Thyroid gland (tissue), 4 donors: ENCODE measurements around the gene NUB1. TPM values are rescaled to one million over a fixed set of nuclear protein-coding genes. Genes with fewer than 3 reads are reported as not detected.
A peak's percentile ranks its signal among the peaks of the same experiment; 100 is the strongest.

Experiments used
- DNase-seq, 2 donors: peaks; one replicate each; pipeline ENCODE4 v3.0.0-alpha.2; 2019
- H3K27ac ChIP-seq, 3 donors: fragments of 200-600 bp; sonication (generic); 1 replicate in 2 of 3; 2 replicates in 1 of 3; pipeline ENCODE4 v1.5.1; 2016 to 2019; ENCODE audit warnings: mild to moderate bottlenecking in 1 of 3, moderate library complexity in 1 of 3
- H3K27me3 ChIP-seq: fragments of 200-600 bp; sonication (generic); one replicate; pipeline ENCODE4 v1.5.1; 2019
- H3K36me3 ChIP-seq, 2 donors: fragments of 200-600 bp; sonication (generic); one replicate each; pipeline ENCODE4 v1.5.1; 2016 to 2019
- H3K4me1 ChIP-seq, 2 donors: fragments of 200-600 bp; sonication (generic); one replicate each; pipeline ENCODE4 v1.5.1; 2017 to 2019
- H3K4me3 ChIP-seq, 3 donors: fragments of 200-600 bp; sonication (generic); replicated peaks in 1 of 3; 1 replicate in 2 of 3; 2 replicates in 1 of 3; pipeline ENCODE4 v1.5.1; 2016; ENCODE audit warnings: mild to moderate bottlenecking in 1 of 3
- H3K9me3 ChIP-seq: fragments of 200-600 bp; sonication (generic); one replicate; pipeline ENCODE4 v1.5.1; 2017
- POLR2A ChIP-seq, 2 donors: fragments of 450-650 bp; IDR thresholded peaks; one replicate each; pipeline ENCODE4 v1.6.1; 2017; ENCODE audit warnings: antibody characterized with exemption in 2 of 2, mild to moderate bottlenecking in 2 of 2, moderate library complexity in 1 of 2
- WGBS, 2 donors: methylation state at CpG; one replicate each; pipeline ENCODE4 v1.1.5; 2017; 5-methylcytosine and 5-hydroxymethylcytosine counted together
- intact Hi-C: fragments of 100-400 bp; cut with DNase I; formaldehyde crosslinking; loops from one replicate; pipeline ENCODE4 v1.15.1; 2023
- total RNA-seq, 4 donors: library from RNA; depleted of rRNA; stranded (reverse); fragments of >200 nt; gene quantifications; one replicate each; pipeline ENCODE4 v1.2.3, GENCODE V29; 2016
- TF ChIP-seq, protein P1 (sequence below), 6 experiments: fragments of 200-600 bp in 3 of 6; fragments of 450-650 bp in 3 of 6; sonication (generic) in 3 of 6; IDR thresholded peaks; one replicate each; pipeline ENCODE4 v1.5.1; 2016 to 2019; ENCODE audit warnings: antibody characterized with exemption in 6 of 6, mild to moderate bottlenecking in 2 of 6, inconsistent platforms in 1 of 6, moderate library complexity in 1 of 6

Gene NUB1
- total RNA-seq, 4 donors from 2014 or later: 56.9 to 75.5 (median 71.4) TPM

DNA sequence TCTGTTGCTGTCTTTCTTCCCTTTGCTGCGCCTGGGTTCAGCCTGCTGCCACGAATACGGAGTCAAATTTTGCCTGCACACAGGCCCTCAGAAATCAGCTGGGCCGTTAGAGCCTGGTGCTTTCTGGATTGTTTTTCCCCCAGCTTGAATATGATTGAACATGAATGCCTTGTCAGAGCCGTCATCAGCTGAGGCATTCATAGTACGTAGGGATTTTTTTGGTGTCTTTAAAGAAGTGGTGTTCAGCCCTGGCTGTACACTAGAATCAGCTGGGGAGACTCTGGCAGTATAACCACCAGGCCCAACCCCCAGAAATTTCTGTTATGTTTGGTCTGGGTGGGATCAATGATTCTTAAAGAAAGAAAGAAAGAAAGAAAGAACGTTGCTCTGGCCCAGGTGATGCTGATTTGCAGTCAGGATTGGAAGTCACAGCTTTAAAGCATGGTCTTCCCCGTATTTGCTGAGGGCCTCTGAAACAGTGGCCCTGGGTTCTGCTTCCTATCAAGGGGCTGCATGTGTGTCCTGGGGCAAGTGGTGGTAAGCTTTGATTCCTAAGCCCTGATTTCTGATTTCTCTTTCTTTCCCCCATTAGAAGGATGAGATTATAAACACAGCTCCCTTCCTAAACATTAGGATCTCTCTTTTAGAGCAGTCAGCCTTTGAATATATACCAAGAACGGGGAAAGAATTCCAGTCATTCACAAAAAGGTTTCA is 24.7 kb downstream of the NUB1 start:
- H3K4me1 ChIP-seq: peaks cover 5% of the 10 kb centered on the region in 2 donors
- H3K36me3 ChIP-seq: peaks cover 11 to 13% of the 10 kb centered on the region in 2 donors
- no peaks in the 10 kb centered on the region for H3K27me3 ChIP-seq
- DNase-seq: no peak
- TF ChIP-seq, protein P1, sequence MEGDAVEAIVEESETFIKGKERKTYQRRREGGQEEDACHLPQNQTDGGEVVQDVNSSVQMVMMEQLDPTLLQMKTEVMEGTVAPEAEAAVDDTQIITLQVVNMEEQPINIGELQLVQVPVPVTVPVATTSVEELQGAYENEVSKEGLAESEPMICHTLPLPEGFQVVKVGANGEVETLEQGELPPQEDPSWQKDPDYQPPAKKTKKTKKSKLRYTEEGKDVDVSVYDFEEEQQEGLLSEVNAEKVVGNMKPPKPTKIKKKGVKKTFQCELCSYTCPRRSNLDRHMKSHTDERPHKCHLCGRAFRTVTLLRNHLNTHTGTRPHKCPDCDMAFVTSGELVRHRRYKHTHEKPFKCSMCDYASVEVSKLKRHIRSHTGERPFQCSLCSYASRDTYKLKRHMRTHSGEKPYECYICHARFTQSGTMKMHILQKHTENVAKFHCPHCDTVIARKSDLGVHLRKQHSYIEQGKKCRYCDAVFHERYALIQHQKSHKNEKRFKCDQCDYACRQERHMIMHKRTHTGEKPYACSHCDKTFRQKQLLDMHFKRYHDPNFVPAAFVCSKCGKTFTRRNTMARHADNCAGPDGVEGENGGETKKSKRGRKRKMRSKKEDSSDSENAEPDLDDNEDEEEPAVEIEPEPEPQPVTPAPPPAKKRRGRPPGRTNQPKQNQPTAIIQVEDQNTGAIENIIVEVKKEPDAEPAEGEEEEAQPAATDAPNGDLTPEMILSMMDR (IDR thresholded peaks at IDR 0.05): no peak
- no peak for TF ChIP-seq POLR2A (IDR thresholded peaks at IDR 0.05)
- WGBS, 2 donors: 87% methylated on average over 9 of the region's 9 CpGs
- no peaks in the 10 kb centered on the region for H3K9me3 ChIP-seq
- no peak overlapping the region for H3K4me3 ChIP-seq
- intact Hi-C loops: no loop called here
- H3K27ac ChIP-seq: no peak overlapping the region

DNA sequence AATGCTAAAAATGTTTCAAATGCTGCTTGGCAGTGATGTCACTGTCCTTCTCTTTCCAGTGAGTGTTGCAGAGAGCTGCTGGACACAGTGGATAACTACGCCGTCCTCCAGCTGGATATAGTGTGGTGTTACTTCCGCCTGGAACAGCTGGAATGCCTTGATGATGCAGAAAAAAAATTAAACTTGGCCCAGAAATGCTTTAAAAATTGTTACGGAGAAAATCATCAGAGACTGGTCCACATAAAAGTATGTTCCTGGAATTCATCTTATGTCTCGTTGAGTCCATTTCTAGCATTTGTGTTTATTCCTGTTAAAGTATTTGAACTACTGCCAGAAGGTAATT is 25.2 kb downstream of the NUB1 start:
- H3K27me3 ChIP-seq: no peaks in the 10 kb centered on the region
- peaks cover 3 to 5% of the 10 kb centered on the region in 2 donors for H3K4me1 ChIP-seq
- TF ChIP-seq POLR2A (IDR thresholded peaks at IDR 0.05): no peak
- TF ChIP-seq, protein P1 (IDR thresholded peaks at IDR 0.05): no peak
- H3K4me3 ChIP-seq: no peak overlapping the region
- H3K36me3 ChIP-seq: peaks cover 11 to 18% of the 10 kb centered on the region in 2 donors
- no peak for DNase-seq
- no peaks in the 10 kb centered on the region for H3K9me3 ChIP-seq
- H3K27ac ChIP-seq: no peak overlapping the region
- 60 to 80% methylated on average over 5 of the region's 5 CpGs for WGBS, 2 donors
- intact Hi-C loops: no loop called here

DNA sequence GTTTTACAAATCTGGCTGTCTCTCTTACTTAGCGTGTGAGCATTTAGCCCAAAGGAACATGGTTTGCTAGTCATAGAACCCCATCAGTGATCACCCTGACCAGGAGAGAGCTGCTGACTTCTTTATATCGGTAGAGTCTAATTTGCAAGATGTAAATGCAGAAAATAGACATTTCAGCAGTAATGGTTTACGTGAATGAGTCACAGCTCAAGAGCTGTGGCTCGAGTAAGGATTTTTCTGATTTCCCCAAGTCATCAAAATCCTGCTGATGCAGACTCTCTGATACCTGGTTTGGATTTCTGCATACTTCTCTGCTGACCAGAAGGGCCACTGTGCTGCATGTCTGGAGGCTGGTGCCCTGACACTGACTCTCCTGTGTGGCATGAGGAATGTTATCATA is 25.7 kb downstream of the NUB1 start:
- TF ChIP-seq, protein P1 (IDR thresholded peaks at IDR 0.05): no peak
- no peak for TF ChIP-seq POLR2A (IDR thresholded peaks at IDR 0.05)
- Histone ChIP-seq H3K27me3 (no peaks in the 10 kb centered on the region), H3K4me3 (no peak overlapping the region), H3K36me3 (peaks cover 9 to 15% of the 10 kb centered on the region in 2 donors), H3K27ac (no peak overlapping the region), H3K9me3 (no peaks in the 10 kb centered on the region), H3K4me1 (peaks cover 3 to 5% of the 10 kb centered on the region in 2 donors)
- DNase-seq: no peak
- WGBS, 2 donors: 87 to 90% methylated on average over 4 of the region's 4 CpGs
- intact Hi-C loops: no loop called here

DNA sequence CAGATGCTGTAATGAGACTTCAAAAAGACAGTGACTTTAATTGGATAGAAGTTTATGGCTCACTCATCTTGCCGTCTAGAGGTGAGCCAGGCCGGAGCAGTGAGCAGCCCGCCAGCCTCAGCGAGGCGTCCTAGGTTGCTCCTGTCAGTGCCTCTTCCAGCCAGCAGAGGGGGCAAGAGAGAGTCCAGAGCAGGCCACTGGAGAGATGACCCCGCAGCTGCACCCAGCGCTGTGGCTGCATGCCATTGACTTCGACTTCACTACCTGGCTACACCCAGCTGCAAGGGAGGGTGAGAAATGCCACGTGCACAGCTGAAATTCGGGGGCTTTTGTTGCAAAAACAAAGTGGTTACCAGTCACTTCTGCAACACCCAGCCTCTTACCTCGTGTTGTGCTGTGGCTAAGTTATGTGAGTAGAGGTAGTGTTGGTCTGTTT is 26.5 kb downstream of the NUB1 start:
- H3K4me3 ChIP-seq: no peak overlapping the region
- peaks cover 3 to 5% of the 10 kb centered on the region in 2 donors for H3K4me1 ChIP-seq
- no peaks in the 10 kb centered on the region for H3K9me3 ChIP-seq
- peaks cover under 1 to 10% of the 10 kb centered on the region in 2 donors for H3K36me3 ChIP-seq
- no peaks in the 10 kb centered on the region for H3K27me3 ChIP-seq
- intact Hi-C loops: loop anchor here (2.0 kb wide), 1 partner anchor 81 kb away; no protein-coding TSS in a partner anchor
- peak; percentile 94 for DNase-seq
- H3K27ac ChIP-seq: peak overlapping the region in 1 of 3 donors; percentile 21
- no peak for TF ChIP-seq POLR2A (IDR thresholded peaks at IDR 0.05)
- TF ChIP-seq, protein P1 (IDR thresholded peaks at IDR 0.05): peak; percentile 84 to 99 (median 96)
- WGBS, 2 donors: 5 to 9% methylated on average over 11 of the region's 11 CpGs

DNA sequence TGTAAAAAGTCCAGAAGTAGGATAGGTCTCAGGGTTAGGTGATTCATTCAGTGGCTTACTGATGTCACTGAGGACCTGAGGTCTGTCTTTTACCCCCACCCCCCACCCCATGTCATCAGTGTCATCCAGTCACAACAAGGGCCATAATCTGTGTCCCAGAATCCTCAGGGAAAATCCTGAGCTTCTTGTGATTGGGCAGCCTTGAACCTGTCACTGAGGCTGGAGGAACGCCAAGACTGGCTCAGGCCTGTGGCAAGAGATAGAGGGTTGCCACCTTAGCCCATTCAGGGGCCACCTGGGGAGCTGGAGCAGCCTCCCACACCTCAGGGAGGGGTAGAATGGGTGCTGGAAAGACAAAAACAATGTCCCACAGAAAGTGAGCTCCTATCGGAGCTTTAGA is 29.7 kb downstream of the NUB1 start:
- H3K4me1 ChIP-seq: peaks cover 3 to 5% of the 10 kb centered on the region in 2 donors
- 94 to 97% methylated on average over 2 of the region's 2 CpGs for WGBS, 2 donors
- no peak for DNase-seq
- H3K36me3 ChIP-seq: peaks cover 6 to 24% of the 10 kb centered on the region in 2 donors
- H3K27me3 ChIP-seq: no peaks in the 10 kb centered on the region
- no peaks in the 10 kb centered on the region for H3K9me3 ChIP-seq
- no peak overlapping the region for H3K27ac ChIP-seq
- intact Hi-C loops: loop anchor here (5.0 kb wide), 1 partner anchor 36 kb away; no protein-coding TSS in a partner anchor
- TF ChIP-seq, protein P1 (IDR thresholded peaks at IDR 0.05): no peak
- no peak for TF ChIP-seq POLR2A (IDR thresholded peaks at IDR 0.05)
- no peak overlapping the region for H3K4me3 ChIP-seq
